Progenitor cell of endocrine pancreas (in vitro differentiated cells): ENCODE data around the gene PCP4L1. TPM values are rescaled to one million over a fixed set of nuclear protein-coding genes. Genes with fewer than 3 reads are reported as not detected.
"Not testable (repeated sequence)": the region's sequence is repeated elsewhere in the genome, so short reads cannot be mapped to it uniquely, and the experiment has no call there.

Source experiments
- DNase-seq: peaks from one replicate; pipeline ENCODE4 v3.0.0; 2021; ENCODE audit warnings: low spot score; ENCODE audit not compliant: unreplicated experiment
- H3K27ac Mint-ChIP-seq: 2 replicates; pipeline ENCODE4 v1.8.0; 2021; ENCODE audit warnings: mild to moderate bottlenecking, moderate library complexity, mixed read lengths
- H3K27me3 Mint-ChIP-seq: 2 replicates; pipeline ENCODE4 v1.8.0; 2021; ENCODE audit warnings: mixed read lengths
- H3K36me3 Mint-ChIP-seq: 2 replicates; pipeline ENCODE4 v1.8.0; 2022; ENCODE audit warnings: mixed read lengths; ENCODE audit not compliant: insufficient read depth
- H3K4me1 Mint-ChIP-seq: 2 replicates; pipeline ENCODE4 v1.8.0; 2021; ENCODE audit warnings: low read depth, mixed read lengths
- H3K4me3 Mint-ChIP-seq: 2 replicates; pipeline ENCODE4 v1.8.0; 2021; ENCODE audit warnings: low read depth, mild to moderate bottlenecking, moderate library complexity, mixed read lengths
- H3K9me3 Mint-ChIP-seq: 2 replicates; pipeline ENCODE4 v1.8.0; 2021; ENCODE audit warnings: low read depth, mixed read lengths
- CTCF ChIP-seq: fragments of 200-600 bp; sonication (generic); IDR thresholded peaks from one replicate; pipeline ENCODE4 v1.5.0; 2021; ENCODE audit warnings: antibody characterized with exemption, mild to moderate bottlenecking; ENCODE audit not compliant: unreplicated experiment
- total RNA-seq: library from RNA; stranded (reverse); gene quantifications from 2 replicates; pipeline ENCODE4 v1.2.1, GENCODE V29; 2021

Gene PCP4L1
- total RNA-seq, 1 donor from 2014 or later: 0.86 TPM

GRCh38 chr1:161313554-161314200 lies 55.1 kb downstream of the PCP4L1 start:
- H3K27ac Mint-ChIP-seq: peak overlapping the region; percentile 100
- peak overlapping the region; percentile 96 for H3K4me3 Mint-ChIP-seq
- no peak for DNase-seq
- no peaks in the 10 kb centered on the region for H3K9me3 Mint-ChIP-seq
- H3K36me3 Mint-ChIP-seq: no peaks in the 10 kb centered on the region
- peaks cover 15% of the 10 kb centered on the region for H3K4me1 Mint-ChIP-seq
- H3K27me3 Mint-ChIP-seq: peaks cover 6% of the 10 kb centered on the region
- TF ChIP-seq CTCF: no peak

- H3K36me3 Mint-ChIP-seq: no peaks in the 10 kb centered on the region
- peak; percentile 77 for DNase-seq
- H3K27me3 Mint-ChIP-seq: peaks cover 4% of the 10 kb centered on the region
- H3K4me1 Mint-ChIP-seq: peaks cover 15% of the 10 kb centered on the region
- H3K9me3 Mint-ChIP-seq: no peaks in the 10 kb centered on the region
- H3K27ac Mint-ChIP-seq: peak within 1 kb of the TSS; percentile 100
- peak within 1 kb of the TSS; percentile 96 for H3K4me3 Mint-ChIP-seq
- TF ChIP-seq CTCF: peak; percentile 63
These were observed 55.8 kb downstream of the PCP4L1 start, which contains the start of gene SDHC for GRCh38 chr1:161314201-161314981. TSS of gene SDHC (plus strand) at chr1:161314381. CDS start at chr1:161314406, 25 bp downstream.

- H3K36me3 Mint-ChIP-seq, H3K27me3 Mint-ChIP-seq, DNase-seq, H3K27ac Mint-ChIP-seq, H3K9me3 Mint-ChIP-seq: not testable (repeated sequence)
- peaks cover 15% of the 10 kb centered on the region for H3K4me1 Mint-ChIP-seq
- H3K4me3 Mint-ChIP-seq: peak overlapping the region; percentile 96
These were observed 57.5 kb downstream of the PCP4L1 start for GRCh38 chr1:161315841-161316674.

GRCh38 chr1:161324020-161324419 lies 65.5 kb downstream of the PCP4L1 start:
- Mint-ChIP-seq H3K4me1 (no peaks in the 10 kb centered on the region), H3K4me3 (no peak overlapping the region), H3K27me3 (no peaks in the 10 kb centered on the region), H3K9me3 (no peaks in the 10 kb centered on the region), H3K27ac (no peak overlapping the region), H3K36me3 (peaks cover 9% of the 10 kb centered on the region)
- TF ChIP-seq CTCF: no peak
- no peak for DNase-seq

DNA sequence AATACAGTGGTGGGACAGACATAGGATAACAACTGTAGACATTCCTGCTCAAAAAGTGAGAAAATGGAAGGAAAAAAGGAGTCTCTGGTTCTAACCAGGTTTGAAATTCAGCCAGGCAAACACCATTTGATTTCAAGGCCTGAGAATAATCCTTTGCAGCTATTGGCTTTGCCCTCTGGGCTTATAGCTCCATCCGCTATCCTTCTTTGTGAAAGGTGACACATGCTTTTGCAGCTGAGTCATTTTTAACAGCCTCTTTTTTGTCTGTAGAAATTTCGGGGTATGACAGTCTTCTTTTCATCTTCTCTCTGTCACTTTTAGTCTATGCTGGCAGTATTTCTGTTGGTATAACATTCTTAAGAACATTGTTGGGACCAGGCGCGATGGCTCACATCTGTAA lies 71.8 kb downstream of the PCP4L1 start:
- Mint-ChIP-seq H3K36me3 (peaks cover 22% of the 10 kb centered on the region), H3K27me3 (no peaks in the 10 kb centered on the region), H3K9me3 (no peaks in the 10 kb centered on the region), H3K27ac (no peak overlapping the region), H3K4me3 (no peak overlapping the region), H3K4me1 (no peaks in the 10 kb centered on the region)
- no peak for DNase-seq
- no peak for TF ChIP-seq CTCF
